GM18858 (cell line): ENCODE results near the gene APOBEC3F.

Experiments used
- ATAC-seq: cut with Tn5 transposase; IDR thresholded peaks from one replicate; pipeline ENCODE4 v1.9.1; 2021; ENCODE audit not compliant: unreplicated experiment

The APOBEC3F gene

GRCh38 chr22:39090426-39091064 is 49.9 kb downstream of the APOBEC3F start:
- ATAC-seq, result no peak

- no peak for ATAC-seq
Observed at GRCh38 chr22:39091126-39092081, 50.7 kb downstream of the APOBEC3F start.

GRCh38 chr22:39092111-39092862 is 51.6 kb downstream of the APOBEC3F start:
- ATAC-seq, result no peak

DNA sequence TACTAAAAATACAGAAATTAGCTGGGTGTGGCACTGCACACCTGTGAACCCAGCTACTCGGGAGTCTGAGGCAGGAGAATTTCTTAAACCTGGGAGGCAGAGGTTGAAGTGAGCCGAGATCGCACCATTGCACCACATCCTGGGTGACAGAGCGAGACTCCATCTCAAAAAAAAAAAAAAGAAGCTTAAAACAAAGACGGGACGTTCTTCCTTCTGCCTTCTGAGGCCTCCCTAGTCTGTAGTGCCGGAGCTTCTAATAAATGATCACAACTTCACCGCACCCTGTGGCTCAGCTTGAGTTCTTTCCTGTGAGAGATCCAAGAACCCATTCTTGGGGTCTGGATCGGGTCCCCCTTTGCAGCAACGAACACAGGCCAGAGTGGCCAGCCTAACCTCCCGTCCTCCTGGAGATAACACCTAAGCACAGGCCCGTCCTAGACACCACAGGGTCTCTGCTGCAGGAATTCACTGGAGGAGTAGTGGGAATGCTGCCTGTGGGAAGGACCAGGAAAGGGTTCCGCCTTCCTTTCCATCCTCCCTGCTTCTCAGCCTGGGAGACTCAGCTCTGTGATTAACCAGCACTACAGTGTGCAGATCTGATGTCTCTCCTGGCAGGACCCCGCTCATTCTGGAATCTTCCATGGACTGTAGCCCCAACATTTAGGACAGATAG is 54.2 kb downstream of the APOBEC3F start:
- no peak for ATAC-seq

DNA sequence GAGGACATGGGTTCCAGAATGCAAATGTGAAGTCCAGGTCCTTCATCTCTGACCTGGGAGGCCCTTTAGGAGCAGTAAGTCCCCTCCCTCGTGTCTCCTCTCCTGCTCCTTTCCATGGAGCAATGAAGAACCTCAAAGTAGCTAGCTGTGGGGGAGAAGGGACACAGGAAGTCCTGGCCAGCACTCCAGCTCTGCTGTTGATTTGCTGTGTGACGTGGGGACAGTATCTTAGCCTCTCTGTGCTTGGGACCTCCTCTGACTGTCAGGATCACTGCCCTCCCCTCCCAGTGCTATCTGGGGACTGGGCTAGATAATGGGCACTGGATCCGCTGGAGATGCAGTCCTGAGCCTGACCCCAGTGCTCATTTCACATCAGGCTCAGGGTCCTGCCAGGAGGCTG is 55.3 kb downstream of the APOBEC3F start:
- ATAC-seq, result no peak

- ATAC-seq, result no peak
Observed at GRCh38 chr22:39097098-39098020, 56.7 kb downstream of the APOBEC3F start, which contains the start of gene APOBEC3H. Gene APOBEC3H, plus strand, starts transcription at chr22:39097244. Its CDS starts 3,035 bp downstream, at chr22:39100279.

- ATAC-seq, result no peak
Observed at GRCh38 chr22:39098026-39098425, 57.4 kb downstream of the APOBEC3F start.

DNA sequence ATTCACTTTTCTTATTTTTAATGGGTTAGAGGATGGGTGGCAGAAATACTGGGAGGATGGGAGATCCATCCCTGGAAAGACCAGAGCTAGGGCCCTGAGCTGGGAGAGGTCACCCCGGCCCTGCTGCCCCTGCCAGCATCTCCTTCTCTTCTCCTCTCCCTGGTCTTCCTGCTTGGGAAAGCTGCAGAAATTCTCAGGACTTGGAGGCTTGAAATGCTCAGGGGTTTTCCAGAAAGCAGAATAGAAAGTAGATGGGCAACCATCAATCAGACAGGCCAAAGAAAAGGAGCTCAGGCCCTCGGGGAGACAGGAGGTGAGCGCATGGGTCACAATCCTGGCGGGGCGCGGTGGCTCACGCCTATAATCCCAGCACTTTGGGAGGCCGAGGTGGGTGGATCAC is 57.9 kb downstream of the APOBEC3F start:
- ATAC-seq, result no peak

- ATAC-seq, result no peak
Observed at GRCh38 chr22:39101226-39101625, 60.6 kb downstream of the APOBEC3F start.

GRCh38 chr22:39103431-39103830 is 62.8 kb downstream of the APOBEC3F start:
- no peak for ATAC-seq
